IPS DF 6.9 (cell line): ENCODE results near the gene SYNE1.

ENCODE experiments used
- DNase-seq: peaks from one replicate; pipeline ENCODE4 v3.0.0-alpha.2; 2013; ENCODE audit warnings: low read depth, low spot score
- H3K27ac ChIP-seq: one replicate; pipeline ENCODE4 v1.5.1; 2013; ENCODE audit warnings: low read length, control low read depth
- H3K27me3 ChIP-seq: 2 replicates; pipeline ENCODE4 v1.6.1; 2013; ENCODE audit warnings: mild to moderate bottlenecking, low read length; ENCODE audit not compliant: control insufficient read depth, insufficient read depth
- H3K36me3 ChIP-seq: 2 replicates; pipeline ENCODE4 v1.6.1; 2013; ENCODE audit warnings: low read length; ENCODE audit not compliant: control insufficient read depth, insufficient read depth
- H3K4me1 ChIP-seq: 2 replicates; pipeline ENCODE4 v1.6.1; 2013; ENCODE audit warnings: low read length; ENCODE audit not compliant: control insufficient read depth, insufficient read depth
- H3K4me3 ChIP-seq: 2 replicates; pipeline ENCODE4 v1.5.1; 2013; ENCODE audit warnings: mild to moderate bottlenecking, low read length
- H3K9me3 ChIP-seq: 2 replicates; pipeline ENCODE4 v1.6.1; 2013; ENCODE audit warnings: low read length, inconsistent platforms; ENCODE audit not compliant: control insufficient read depth, insufficient read depth
- WGBS: extraction: QIAGEN DNeasy Blood & Tissue Kit; methylation state at CpG from one replicate; pipeline ENCODE4 v1.1.7; 2013; ENCODE audit warnings: mixed read lengths, missing lambda C conversion rate; ENCODE audit not compliant: insufficient read length, insufficient coverage; 5-methylcytosine and 5-hydroxymethylcytosine counted together

Gene SYNE1

DNA sequence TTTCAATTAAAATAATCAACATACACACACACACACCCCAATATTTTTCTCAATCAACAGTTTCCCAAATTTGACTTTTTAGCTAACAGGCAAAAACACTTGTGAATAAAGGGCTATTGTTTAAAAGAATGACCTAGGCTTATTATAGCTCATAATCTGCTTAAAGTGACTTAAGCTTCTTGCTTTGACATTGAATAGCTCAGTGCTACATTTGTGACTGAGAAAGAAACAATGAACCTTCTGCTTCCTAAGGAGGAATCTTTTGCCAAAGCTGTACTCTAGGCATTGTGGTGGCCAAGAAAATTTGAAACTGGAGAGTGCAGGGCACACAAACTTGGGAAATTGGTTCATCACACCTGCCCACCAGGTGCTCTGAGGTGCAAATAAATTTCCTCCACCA is 282.0 kb downstream of the SYNE1 start:
- Histone ChIP-seq H3K9me3 (no peaks in the 10 kb centered on the region), H3K4me3 (no peak overlapping the region), H3K27ac (no peak overlapping the region), H3K36me3 (no peaks in the 10 kb centered on the region), H3K27me3 (no peaks in the 10 kb centered on the region), H3K4me1 (no peaks in the 10 kb centered on the region)
- no peak for DNase-seq

GRCh38 chr6:152353440-152353839 is 283.7 kb downstream of the SYNE1 start:
- Histone ChIP-seq H3K4me1 (no peaks in the 10 kb centered on the region), H3K36me3 (no peaks in the 10 kb centered on the region), H3K9me3 (no peaks in the 10 kb centered on the region), H3K27me3 (no peaks in the 10 kb centered on the region), H3K4me3 (no peak overlapping the region), H3K27ac (no peak overlapping the region)
- no CpG with 5 or more reads among the region's 6 CpGs for WGBS
- no peak for DNase-seq

DNA sequence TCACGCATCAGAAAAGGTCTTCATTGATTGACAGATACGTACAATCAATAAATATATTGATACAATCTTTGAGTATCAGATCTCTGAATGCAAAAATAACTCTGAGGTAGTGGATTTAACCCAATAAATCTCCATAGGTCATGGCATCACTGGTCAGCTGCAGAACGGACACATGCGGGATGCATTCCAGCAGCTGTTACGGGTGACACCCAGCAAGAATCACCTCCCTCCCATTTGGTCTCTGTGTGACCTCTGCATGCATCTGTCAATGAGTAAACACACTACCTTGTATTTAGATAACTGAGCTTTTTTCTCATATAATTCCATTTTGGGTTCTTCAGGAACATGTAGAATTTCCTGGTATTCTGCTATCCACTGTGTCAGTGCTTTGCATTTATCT is 285.4 kb downstream of the SYNE1 start:
- Histone ChIP-seq H3K4me1 (no peaks in the 10 kb centered on the region), H3K36me3 (no peaks in the 10 kb centered on the region), H3K9me3 (no peaks in the 10 kb centered on the region), H3K4me3 (no peak overlapping the region), H3K27ac (no peak overlapping the region), H3K27me3 (no peaks in the 10 kb centered on the region)
- WGBS, result no CpG with 5 or more reads among the region's 5 CpGs
- DNase-seq, result no peak

DNA sequence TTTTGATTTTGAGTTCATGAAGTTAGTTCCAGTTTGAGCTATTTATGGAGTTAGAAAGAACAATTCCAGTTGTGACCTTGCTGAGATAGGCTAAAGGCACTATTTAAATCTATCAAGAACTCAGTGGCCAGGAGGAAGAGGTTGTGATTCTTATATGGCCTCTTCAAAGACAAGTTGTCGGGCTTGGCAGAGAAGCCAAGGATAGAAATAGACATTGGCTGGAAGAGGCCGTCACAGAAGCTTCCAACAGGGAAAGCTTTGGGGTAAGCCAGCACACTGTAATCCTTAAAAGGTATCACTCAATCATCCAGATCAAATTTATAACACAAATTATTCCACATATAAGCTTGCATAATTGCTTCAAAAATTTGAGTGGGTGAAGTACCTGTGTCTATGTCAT is 286.1 kb downstream of the SYNE1 start:
- no peak for DNase-seq
- no peaks in the 10 kb centered on the region for H3K27me3 ChIP-seq
- no peaks in the 10 kb centered on the region for H3K4me1 ChIP-seq
- H3K4me3 ChIP-seq, result no peak overlapping the region
- H3K27ac ChIP-seq, result no peak overlapping the region
- H3K36me3 ChIP-seq, result no peaks in the 10 kb centered on the region
- WGBS, result no CpG with 5 or more reads among the region's 2 CpGs
- H3K9me3 ChIP-seq, result no peaks in the 10 kb centered on the region

GRCh38 chr6:152348116-152348515 is 289.0 kb downstream of the SYNE1 start:
- H3K27me3 ChIP-seq, result no peaks in the 10 kb centered on the region
- no peaks in the 10 kb centered on the region for H3K4me1 ChIP-seq
- H3K4me3 ChIP-seq, result no peak overlapping the region
- no peak overlapping the region for H3K27ac ChIP-seq
- no peaks in the 10 kb centered on the region for H3K36me3 ChIP-seq
- no peaks in the 10 kb centered on the region for H3K9me3 ChIP-seq
- WGBS, result no CpG with 5 or more reads among the region's 6 CpGs
- no peak for DNase-seq

GRCh38 chr6:152343735-152344360 is 293.3 kb downstream of the SYNE1 start:
- Histone ChIP-seq H3K9me3 (no peaks in the 10 kb centered on the region), H3K4me1 (no peaks in the 10 kb centered on the region), H3K27ac (no peak overlapping the region), H3K36me3 (no peaks in the 10 kb centered on the region), H3K4me3 (no peak overlapping the region), H3K27me3 (no peaks in the 10 kb centered on the region)
- no peak for DNase-seq
- WGBS, result no CpG with 5 or more reads among the region's 9 CpGs

- Histone ChIP-seq H3K27ac (no peak overlapping the region), H3K9me3 (no peaks in the 10 kb centered on the region), H3K27me3 (no peaks in the 10 kb centered on the region), H3K36me3 (no peaks in the 10 kb centered on the region), H3K4me1 (no peaks in the 10 kb centered on the region), H3K4me3 (no peak overlapping the region)
- no CpG with 5 or more reads among the region's 5 CpGs for WGBS
- no peak for DNase-seq
Observed at GRCh38 chr6:152341596-152341995, 295.6 kb downstream of the SYNE1 start.

DNA sequence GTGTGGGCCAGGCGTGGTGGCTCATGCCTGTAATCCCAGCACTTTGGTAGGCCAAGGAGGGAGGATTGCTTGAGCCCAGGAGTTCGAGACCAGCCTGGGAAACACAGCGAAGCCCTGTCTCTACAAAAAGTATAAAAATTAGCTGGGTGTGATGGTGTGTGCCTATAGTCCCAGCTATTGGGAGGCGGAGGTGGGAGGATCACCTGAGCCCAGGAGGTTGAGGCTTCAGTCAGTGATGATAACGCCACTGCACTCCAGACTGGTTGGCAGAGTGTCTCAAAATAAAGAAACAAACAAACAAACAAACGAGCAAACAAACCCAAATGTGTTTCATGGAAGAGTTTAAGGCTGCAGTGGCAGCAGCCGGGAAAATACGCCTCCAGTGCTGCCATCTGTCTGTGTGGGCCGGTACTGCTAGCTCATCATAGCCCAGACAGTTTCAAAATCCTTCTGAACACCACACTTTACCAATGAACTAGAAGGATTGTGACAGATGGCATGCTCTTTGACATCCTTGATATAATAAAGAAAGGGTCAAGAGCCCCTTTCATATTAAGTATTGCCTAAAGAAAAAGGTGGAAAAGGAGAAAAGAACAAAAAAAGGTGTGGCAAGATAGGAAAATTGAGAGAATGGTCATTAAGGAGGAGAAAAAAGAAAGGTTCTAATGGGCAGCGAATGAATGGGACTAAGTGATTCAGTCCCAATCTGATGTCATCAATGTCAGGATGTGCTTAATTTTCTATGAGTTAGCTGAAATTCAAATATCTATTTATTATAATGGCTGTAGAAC is 298.6 kb downstream of the SYNE1 start:
- Histone ChIP-seq H3K4me1 (no peaks in the 10 kb centered on the region), H3K4me3 (no peak overlapping the region), H3K27me3 (no peaks in the 10 kb centered on the region), H3K9me3 (no peaks in the 10 kb centered on the region), H3K27ac (no peak overlapping the region), H3K36me3 (no peaks in the 10 kb centered on the region)
- DNase-seq, result no peak
- no CpG with 5 or more reads among the region's 10 CpGs for WGBS

DNA sequence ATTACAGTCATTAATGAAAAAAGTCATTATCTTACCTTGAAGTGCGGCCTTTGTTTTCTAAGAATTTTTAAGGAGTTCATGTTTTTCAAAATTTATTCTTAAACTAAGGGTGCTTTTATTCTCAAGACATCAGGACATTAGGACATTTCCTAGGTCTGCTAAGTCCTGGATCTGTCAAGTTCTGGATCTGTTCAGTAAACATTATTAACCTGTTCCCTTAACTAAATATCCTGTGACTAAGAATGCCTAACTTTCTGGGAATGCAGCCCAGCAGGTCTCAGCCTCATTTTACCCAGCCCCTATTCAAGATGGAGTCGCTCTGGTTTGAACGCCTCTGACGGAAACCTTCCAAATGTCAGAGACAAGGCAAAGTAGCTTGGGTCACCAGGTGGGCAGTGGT is 302.6 kb downstream of the SYNE1 start:
- Histone ChIP-seq H3K27ac (no peak overlapping the region), H3K27me3 (no peaks in the 10 kb centered on the region), H3K4me1 (no peaks in the 10 kb centered on the region), H3K9me3 (no peaks in the 10 kb centered on the region), H3K36me3 (no peaks in the 10 kb centered on the region), H3K4me3 (no peak overlapping the region)
- no CpG with 5 or more reads among the region's 4 CpGs for WGBS
- no peak for DNase-seq

DNA sequence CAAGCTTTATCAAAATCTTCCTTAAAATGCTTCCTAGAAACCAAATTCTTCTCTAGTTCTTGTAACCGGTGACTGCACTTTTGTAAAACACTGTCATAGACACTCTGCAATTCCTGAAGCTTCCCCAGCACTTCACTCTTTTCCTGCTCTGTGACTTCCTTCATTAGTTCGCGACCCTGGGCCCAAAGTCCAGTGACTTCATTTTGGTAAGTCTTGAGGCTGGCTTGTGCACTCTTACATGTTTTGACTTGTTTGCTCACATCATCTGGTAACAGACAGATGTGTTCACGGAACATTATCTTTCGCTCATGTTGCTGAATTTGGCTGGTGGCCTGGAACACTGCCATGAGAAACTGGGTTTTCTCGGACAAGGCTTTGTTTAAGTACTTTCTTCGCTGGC is 306.2 kb downstream of the SYNE1 start:
- no peaks in the 10 kb centered on the region for H3K27me3 ChIP-seq
- no peak overlapping the region for H3K4me3 ChIP-seq
- H3K4me1 ChIP-seq, result no peaks in the 10 kb centered on the region
- no peaks in the 10 kb centered on the region for H3K9me3 ChIP-seq
- no peak for DNase-seq
- H3K36me3 ChIP-seq, result no peaks in the 10 kb centered on the region
- no peak overlapping the region for H3K27ac ChIP-seq
- no CpG with 5 or more reads among the region's 7 CpGs for WGBS
